ENCODE measurements around the gene APH1B. TPM values are rescaled to one million over a fixed set of nuclear protein-coding genes. Genes with fewer than 3 reads are reported as not detected.
"Not testable (repeated sequence)": the region's sequence is repeated elsewhere in the genome, so short reads cannot be mapped to it uniquely, and the experiment has no call there.

APH1B gene
- total RNA-seq, 1 donor from 2014 or later = 26.1 TPM

GRCh38 chr15:63327648-63328421, 50.4 kb downstream of the APH1B start:
- FAIRE-seq = no peak
- no peak for DNase-seq (ENCODE audit: low spot score in 2 of 2)

- DNase-seq (ENCODE audit: low spot score in 2 of 2) (no peak), FAIRE-seq (no peak)
These were observed 52.4 kb downstream of the APH1B start for GRCh38 chr15:63329567-63330350.

- DNase-seq (ENCODE audit: low spot score in 2 of 2) (no peak), FAIRE-seq (no peak)
These were observed 53.5 kb downstream of the APH1B start for GRCh38 chr15:63330926-63331325.

GRCh38 chr15:63331456-63331855, 54.1 kb downstream of the APH1B start:
- FAIRE-seq (no peak), DNase-seq (ENCODE audit: low spot score in 2 of 2) (no peak)

GRCh38 chr15:63332367-63333124, 55.1 kb downstream of the APH1B start:
- no peak for FAIRE-seq

GRCh38 chr15:63334821-63335220, 57.4 kb downstream of the APH1B start:
- DNase-seq (ENCODE audit: low spot score in 2 of 2) (no peak), FAIRE-seq (no peak)

More at GRCh38 chr15:63332367-63333124, 55.1 kb downstream of the APH1B start:
- DNase-seq (ENCODE audit: low spot score in 2 of 2) = no peak

GRCh38 chr15:63335543-63336240, 58.3 kb downstream of the APH1B start:
- FAIRE-seq (no peak), DNase-seq (ENCODE audit: low spot score in 2 of 2) (no peak)

GRCh38 chr15:63337046-63337445, 59.6 kb downstream of the APH1B start:
- FAIRE-seq (no peak), DNase-seq (ENCODE audit: low spot score in 2 of 2) (no peak)

- DNase-seq (ENCODE audit: low spot score in 2 of 2) (no peak), FAIRE-seq (no peak)
These were observed 60.8 kb downstream of the APH1B start for GRCh38 chr15:63338170-63338569.

- FAIRE-seq = no peak
- no peak for DNase-seq (ENCODE audit: low spot score in 2 of 2)
These were observed 61.8 kb downstream of the APH1B start for GRCh38 chr15:63339006-63339766.

- DNase-seq (ENCODE audit: low spot score in 2 of 2) = no peak
These were observed 62.4 kb downstream of the APH1B start for GRCh38 chr15:63339836-63340235.

GRCh38 chr15:63340353-63340752, 62.9 kb downstream of the APH1B start:
- no peak for FAIRE-seq
- no peak for DNase-seq (ENCODE audit: low spot score in 2 of 2)

More at GRCh38 chr15:63339836-63340235, 62.4 kb downstream of the APH1B start:
- no peak for FAIRE-seq

GRCh38 chr15:63340878-63341277, 63.5 kb downstream of the APH1B start:
- DNase-seq (ENCODE audit: low spot score in 2 of 2) (no peak), FAIRE-seq (no peak)

GRCh38 chr15:63341898-63342297, 64.5 kb downstream of the APH1B start:
- FAIRE-seq (no peak), DNase-seq (ENCODE audit: low spot score in 2 of 2) (no peak)

GRCh38 chr15:63342996-63343562, 65.7 kb downstream of the APH1B start:
- FAIRE-seq; DNase-seq (ENCODE audit: low spot score in 2 of 2): not testable (repeated sequence)

- FAIRE-seq (no peak), DNase-seq (ENCODE audit: low spot score in 2 of 2) (no peak)
These were observed 67.5 kb downstream of the APH1B start for GRCh38 chr15:63344731-63345390.

- no peak for FAIRE-seq
- DNase-seq (ENCODE audit: low spot score in 2 of 2) = no peak
These were observed 68.0 kb downstream of the APH1B start for GRCh38 chr15:63345391-63345752.

GRCh38 chr15:63347074-63347857, 69.9 kb downstream of the APH1B start:
- no peak for FAIRE-seq
- DNase-seq (ENCODE audit: low spot score in 2 of 2) = no peak
